ENCODE measurements around the gene KLRB1. TPM values are rescaled to one million over a fixed set of nuclear protein-coding genes. Genes with fewer than 3 reads are reported as not detected.
"Not testable (repeated sequence)": the region's sequence is repeated elsewhere in the genome, so short reads cannot be mapped to it uniquely, and the experiment has no call there.

KLRB1 gene
- total RNA-seq, 4 donors from 2014 or later, result 1.1 to 3.5 (median 2.3) TPM

GRCh38 chr12:9646794-9647781 is 39.4 kb upstream of the KLRB1 start:
- TF ChIP-seq CTCF (IDR thresholded peaks at IDR 0.05), result no peak
- ATAC-seq (ENCODE audit: low FRiP score) (peak; percentile 3), DNase-seq (ENCODE audit: low spot score) (no peak)

GRCh38 chr12:9644985-9645551 is 37.4 kb upstream of the KLRB1 start:
- DNase-seq (ENCODE audit: low spot score); ATAC-seq (ENCODE audit: low FRiP score): not testable (repeated sequence)

GRCh38 chr12:9643266-9643660 is 35.5 kb upstream of the KLRB1 start:
- DNase-seq (ENCODE audit: low spot score) (no peak), ATAC-seq (ENCODE audit: low FRiP score) (no peak)
- TF ChIP-seq CTCF (IDR thresholded peaks at IDR 0.05), result no peak

GRCh38 chr12:9642606-9643265 is 35.0 kb upstream of the KLRB1 start:
- no peak for DNase-seq (ENCODE audit: low spot score)
- no peak for TF ChIP-seq CTCF (IDR thresholded peaks at IDR 0.05)
- no peak for ATAC-seq (ENCODE audit: low FRiP score)

GRCh38 chr12:9640024-9640423 is 32.3 kb upstream of the KLRB1 start:
- TF ChIP-seq CTCF (IDR thresholded peaks at IDR 0.05), result no peak
- no peak for DNase-seq (ENCODE audit: low spot score)
- no peak for ATAC-seq (ENCODE audit: low FRiP score)

GRCh38 chr12:9636851-9637206 is 29.1 kb upstream of the KLRB1 start:
- ATAC-seq (ENCODE audit: low FRiP score) (no peak), DNase-seq (ENCODE audit: low spot score) (no peak)
- TF ChIP-seq CTCF (IDR thresholded peaks at IDR 0.05), result no peak

GRCh38 chr12:9636150-9636850 is 28.6 kb upstream of the KLRB1 start:
- DNase-seq (ENCODE audit: low spot score), result no peak
- no peak for ATAC-seq (ENCODE audit: low FRiP score)
- no peak for TF ChIP-seq CTCF (IDR thresholded peaks at IDR 0.05)
